ENCODE data around the gene PHEX. TPM values are rescaled to one million over a fixed set of nuclear protein-coding genes. Genes with fewer than 3 reads are reported as not detected.

The PHEX gene
- total RNA-seq, 6 experiments from 2014 or later: 0.05 to 0.10 (median 0.07) TPM

- no peak for TF ChIP-seq CTCF (IDR thresholded peaks at IDR 0.05)
- Mint-ChIP-seq H3K27ac (no peak overlapping the region), H3K4me1 (ENCODE audit: low read depth) (no peaks in the 10 kb centered on the region), H3K36me3 (ENCODE audit: low read depth) (no peaks in the 10 kb centered on the region), H3K9me3 (no peaks in the 10 kb centered on the region), H3K27me3 (ENCODE audit: insufficient read depth) (peaks cover 5% of the 10 kb centered on the region), H3K4me3 (no peak overlapping the region)
- no peak for DNase-seq
These were observed 152.0 kb downstream of the PHEX start for GRCh38 chrX:22184096-22184495.

- H3K27ac Mint-ChIP-seq: no peak overlapping the region
- TF ChIP-seq CTCF (IDR thresholded peaks at IDR 0.05): no peak
These were observed 154.0 kb downstream of the PHEX start for GRCh38 chrX:22186165-22186564.

GRCh38 chrX:22192419-22193060 lies 160.4 kb downstream of the PHEX start:
- no peaks in the 10 kb centered on the region for H3K36me3 Mint-ChIP-seq (ENCODE audit: low read depth)
- H3K4me3 Mint-ChIP-seq: no peak overlapping the region
- H3K4me1 Mint-ChIP-seq (ENCODE audit: low read depth): peaks cover 15% of the 10 kb centered on the region
- TF ChIP-seq CTCF (IDR thresholded peaks at IDR 0.05): peak; percentile 82
- no peak overlapping the region for H3K27ac Mint-ChIP-seq
- peaks cover 1% of the 10 kb centered on the region; the same call in 1 of the 2 replicates for H3K27me3 Mint-ChIP-seq (ENCODE audit: insufficient read depth)
- no peaks in the 10 kb centered on the region for H3K9me3 Mint-ChIP-seq
- peak; percentile 37 for DNase-seq

More at GRCh38 chrX:22186165-22186564, 154.0 kb downstream of the PHEX start:
- DNase-seq: no peak
- H3K27me3 Mint-ChIP-seq (ENCODE audit: insufficient read depth): peaks cover 5% of the 10 kb centered on the region
- no peaks in the 10 kb centered on the region for H3K36me3 Mint-ChIP-seq (ENCODE audit: low read depth)
- no peak overlapping the region for H3K4me3 Mint-ChIP-seq
- no peaks in the 10 kb centered on the region for H3K4me1 Mint-ChIP-seq (ENCODE audit: low read depth)
- H3K9me3 Mint-ChIP-seq: no peaks in the 10 kb centered on the region

- H3K27ac Mint-ChIP-seq: no peak overlapping the region
- no peaks in the 10 kb centered on the region for H3K27me3 Mint-ChIP-seq (ENCODE audit: insufficient read depth)
- peaks cover 15% of the 10 kb centered on the region for H3K4me1 Mint-ChIP-seq (ENCODE audit: low read depth)
- H3K36me3 Mint-ChIP-seq (ENCODE audit: low read depth): no peaks in the 10 kb centered on the region
- DNase-seq: no peak
- no peak overlapping the region for H3K4me3 Mint-ChIP-seq
- H3K9me3 Mint-ChIP-seq: no peaks in the 10 kb centered on the region
- TF ChIP-seq CTCF (IDR thresholded peaks at IDR 0.05): no peak
These were observed 161.9 kb downstream of the PHEX start for GRCh38 chrX:22193851-22194659.

- no peak overlapping the region for H3K27ac Mint-ChIP-seq
- no peaks in the 10 kb centered on the region for H3K9me3 Mint-ChIP-seq
- H3K27me3 Mint-ChIP-seq (ENCODE audit: insufficient read depth): no peaks in the 10 kb centered on the region
- H3K4me3 Mint-ChIP-seq: no peak overlapping the region
- DNase-seq: no peak
- H3K36me3 Mint-ChIP-seq (ENCODE audit: low read depth): no peaks in the 10 kb centered on the region
- no peak for TF ChIP-seq CTCF (IDR thresholded peaks at IDR 0.05)
- peaks cover 15% of the 10 kb centered on the region for H3K4me1 Mint-ChIP-seq (ENCODE audit: low read depth)
These were observed 162.5 kb downstream of the PHEX start for GRCh38 chrX:22194660-22194945.

Measured in HFFc6 (cell line).